ENCODE data around the gene BBS9. TPM values are rescaled to one million over a fixed set of nuclear protein-coding genes. Genes with fewer than 3 reads are reported as not detected.

Gene BBS9
- total and polyA plus RNA-seq, 9 of the 15 experiments (the other 6 are each of a cell fraction or from before 2014, with no cell fraction given), result 0.77 to 3.3 (median 2.4) TPM

- TF ChIP-seq MYBL2 (IDR thresholded peaks at IDR 0.05; ENCODE audit: low read depth), result no peak
- TF ChIP-seq MYBL2 (CRISPR knock-in tag; IDR thresholded peaks at IDR 0.05; ENCODE audit: borderline replicate concordance), result no peak
- TF ChIP-seq, protein P1, sequence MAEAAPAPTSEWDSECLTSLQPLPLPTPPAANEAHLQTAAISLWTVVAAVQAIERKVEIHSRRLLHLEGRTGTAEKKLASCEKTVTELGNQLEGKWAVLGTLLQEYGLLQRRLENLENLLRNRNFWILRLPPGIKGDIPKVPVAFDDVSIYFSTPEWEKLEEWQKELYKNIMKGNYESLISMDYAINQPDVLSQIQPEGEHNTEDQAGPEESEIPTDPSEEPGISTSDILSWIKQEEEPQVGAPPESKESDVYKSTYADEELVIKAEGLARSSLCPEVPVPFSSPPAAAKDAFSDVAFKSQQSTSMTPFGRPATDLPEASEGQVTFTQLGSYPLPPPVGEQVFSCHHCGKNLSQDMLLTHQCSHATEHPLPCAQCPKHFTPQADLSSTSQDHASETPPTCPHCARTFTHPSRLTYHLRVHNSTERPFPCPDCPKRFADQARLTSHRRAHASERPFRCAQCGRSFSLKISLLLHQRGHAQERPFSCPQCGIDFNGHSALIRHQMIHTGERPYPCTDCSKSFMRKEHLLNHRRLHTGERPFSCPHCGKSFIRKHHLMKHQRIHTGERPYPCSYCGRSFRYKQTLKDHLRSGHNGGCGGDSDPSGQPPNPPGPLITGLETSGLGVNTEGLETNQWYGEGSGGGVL (CRISPR knock-in tag; IDR thresholded peaks at IDR 0.05), result no peak
- TF ChIP-seq RUNX1 (IDR thresholded peaks at IDR 0.05; ENCODE audit: low read depth), result no peak
- no peak for TF ChIP-seq TAF9B (IDR thresholded peaks at IDR 0.05; ENCODE audit: partially characterized antibody)
- TF ChIP-seq E2F3 (CRISPR knock-in tag; IDR thresholded peaks at IDR 0.05), result no peak
These were observed 28.6 kb upstream of the BBS9 start (continued) for GRCh38 chr7:33100770-33101169.

GRCh38 chr7:33101906-33102305, 27.5 kb upstream of the BBS9 start:
- TF ChIP-seq GABPA (tag; conservative IDR thresholded peaks at IDR 0.05; ENCODE audit: low read depth), result no peak
- no peak for TF ChIP-seq HEY1 (CRISPR knock-in tag; IDR thresholded peaks at IDR 0.05; ENCODE audit: borderline replicate concordance)
- TF ChIP-seq MYNN (IDR thresholded peaks at IDR 0.05), result no peak
- no peak for TF ChIP-seq MYNN (CRISPR knock-in tag; IDR thresholded peaks at IDR 0.05)
- TF ChIP-seq MBD2 (IDR thresholded peaks at IDR 0.05; ENCODE audit: borderline replicate concordance, low read depth), result no peak
- no TSS peak for BruUV-seq (replicated peaks)
- CTCF ChIA-PET (ENCODE audit: low intra/inter-chr PET ratio), result no interaction called here
- Histone ChIP-seq H3K4me3 (no peak overlapping the region), H3K4me2 (ENCODE audit: insufficient read depth, low read length) (no peak overlapping the region), H3K4me1 (replicated peaks in 1 of 2; ENCODE audit: control insufficient read depth in 2 of 2, insufficient read depth in 2 of 2, low read length in 2 of 2) (no peaks in the 10 kb centered on the region; a peak in 1 of 5 replicates), H3K79me2 (ENCODE audit: control insufficient read depth, insufficient read depth, low read length) (peaks cover 50% of the 10 kb centered on the region), H2AFZ (ENCODE audit: low read depth, low read length) (no peak overlapping the region), H3K27ac (ENCODE audit: extremely low read depth, low read depth, low read length) (no peak overlapping the region), H3K36me3 (ENCODE audit: control insufficient read depth, insufficient read depth, low read length) (peaks cover 72% of the 10 kb centered on the region), H3K9me3 (replicated peaks; ENCODE audit: control insufficient read depth, insufficient read depth, low read depth, low read length) (no peaks in the 10 kb centered on the region), H3K9ac (ENCODE audit: insufficient read depth in 1 of 2, low read depth in 2 of 2, low read length in 2 of 2) (no peak overlapping the region), H3K9me1 (ENCODE audit: control insufficient read depth, insufficient read depth, low read length) (no peaks in the 10 kb centered on the region), H3K27me3 (ENCODE audit: control insufficient read depth in 2 of 2, insufficient read depth in 2 of 2, low read length in 2 of 2) (no peaks in the 10 kb centered on the region), H4K20me1 (replicated peaks; ENCODE audit: control insufficient read depth, insufficient read depth, low read length) (peaks cover 4% of the 10 kb centered on the region; the same call in 1 of the 2 replicates)
- 84% methylated on average over 3 of the region's 3 CpGs for WGBS (ENCODE audit: insufficient coverage, low coverage, missing lambda C conversion rate)
- POLR2A ChIA-PET, result interaction anchor here (0.6 to 1.1 kb wide), 2 partner anchors 11 to 47 kb away, joined by 3 to 4 read pairs; no protein-coding TSS in a partner anchor
- FAIRE-seq (no peak), DNase-seq (ENCODE audit: extremely low read depth in 1 of 4, low spot score in 3 of 4) (no peak), ATAC-seq (no peak)
- intact Hi-C loops (cut with micrococcal nuclease) (no loop called here), in situ Hi-C loops (cut with MboI) (no loop called here)

Data from K562 (cell line).